ENCODE results near the gene LNP1.
"Not testable (repeated sequence)": the region's sequence is repeated elsewhere in the genome, so short reads cannot be mapped to it uniquely, and the experiment has no call there.

Gene LNP1

GRCh38 chr3:100440895-100441294 is 39.6 kb downstream of the LNP1 start:
- TF ChIP-seq GABPA (IDR thresholded peaks at IDR 0.05; ENCODE audit: low read depth) (no peak), SPI1 (IDR thresholded peaks at IDR 0.05; ENCODE audit: borderline replicate concordance, low read depth) (no peak), POLR2AphosphoS5 (IDR thresholded peaks at IDR 0.05; ENCODE audit: low read depth) (no peak)
- TF ChIP-seq, protein P1, sequence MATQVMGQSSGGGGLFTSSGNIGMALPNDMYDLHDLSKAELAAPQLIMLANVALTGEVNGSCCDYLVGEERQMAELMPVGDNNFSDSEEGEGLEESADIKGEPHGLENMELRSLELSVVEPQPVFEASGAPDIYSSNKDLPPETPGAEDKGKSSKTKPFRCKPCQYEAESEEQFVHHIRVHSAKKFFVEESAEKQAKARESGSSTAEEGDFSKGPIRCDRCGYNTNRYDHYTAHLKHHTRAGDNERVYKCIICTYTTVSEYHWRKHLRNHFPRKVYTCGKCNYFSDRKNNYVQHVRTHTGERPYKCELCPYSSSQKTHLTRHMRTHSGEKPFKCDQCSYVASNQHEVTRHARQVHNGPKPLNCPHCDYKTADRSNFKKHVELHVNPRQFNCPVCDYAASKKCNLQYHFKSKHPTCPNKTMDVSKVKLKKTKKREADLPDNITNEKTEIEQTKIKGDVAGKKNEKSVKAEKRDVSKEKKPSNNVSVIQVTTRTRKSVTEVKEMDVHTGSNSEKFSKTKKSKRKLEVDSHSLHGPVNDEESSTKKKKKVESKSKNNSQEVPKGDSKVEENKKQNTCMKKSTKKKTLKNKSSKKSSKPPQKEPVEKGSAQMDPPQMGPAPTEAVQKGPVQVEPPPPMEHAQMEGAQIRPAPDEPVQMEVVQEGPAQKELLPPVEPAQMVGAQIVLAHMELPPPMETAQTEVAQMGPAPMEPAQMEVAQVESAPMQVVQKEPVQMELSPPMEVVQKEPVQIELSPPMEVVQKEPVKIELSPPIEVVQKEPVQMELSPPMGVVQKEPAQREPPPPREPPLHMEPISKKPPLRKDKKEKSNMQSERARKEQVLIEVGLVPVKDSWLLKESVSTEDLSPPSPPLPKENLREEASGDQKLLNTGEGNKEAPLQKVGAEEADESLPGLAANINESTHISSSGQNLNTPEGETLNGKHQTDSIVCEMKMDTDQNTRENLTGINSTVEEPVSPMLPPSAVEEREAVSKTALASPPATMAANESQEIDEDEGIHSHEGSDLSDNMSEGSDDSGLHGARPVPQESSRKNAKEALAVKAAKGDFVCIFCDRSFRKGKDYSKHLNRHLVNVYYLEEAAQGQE (IDR thresholded peaks at IDR 0.05; ENCODE audit: insufficient replicate concordance, low read depth): no peak
- TF ChIP-seq, protein P2, sequence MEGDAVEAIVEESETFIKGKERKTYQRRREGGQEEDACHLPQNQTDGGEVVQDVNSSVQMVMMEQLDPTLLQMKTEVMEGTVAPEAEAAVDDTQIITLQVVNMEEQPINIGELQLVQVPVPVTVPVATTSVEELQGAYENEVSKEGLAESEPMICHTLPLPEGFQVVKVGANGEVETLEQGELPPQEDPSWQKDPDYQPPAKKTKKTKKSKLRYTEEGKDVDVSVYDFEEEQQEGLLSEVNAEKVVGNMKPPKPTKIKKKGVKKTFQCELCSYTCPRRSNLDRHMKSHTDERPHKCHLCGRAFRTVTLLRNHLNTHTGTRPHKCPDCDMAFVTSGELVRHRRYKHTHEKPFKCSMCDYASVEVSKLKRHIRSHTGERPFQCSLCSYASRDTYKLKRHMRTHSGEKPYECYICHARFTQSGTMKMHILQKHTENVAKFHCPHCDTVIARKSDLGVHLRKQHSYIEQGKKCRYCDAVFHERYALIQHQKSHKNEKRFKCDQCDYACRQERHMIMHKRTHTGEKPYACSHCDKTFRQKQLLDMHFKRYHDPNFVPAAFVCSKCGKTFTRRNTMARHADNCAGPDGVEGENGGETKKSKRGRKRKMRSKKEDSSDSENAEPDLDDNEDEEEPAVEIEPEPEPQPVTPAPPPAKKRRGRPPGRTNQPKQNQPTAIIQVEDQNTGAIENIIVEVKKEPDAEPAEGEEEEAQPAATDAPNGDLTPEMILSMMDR (IDR thresholded peaks at IDR 0.05; ENCODE audit: insufficient read depth, low read length): no peak
- no peaks in the 10 kb centered on the region for H3K27me3 ChIP-seq (ENCODE audit: insufficient read depth, poor library complexity, severe bottlenecking)
- no peak overlapping the region for H3K27ac ChIP-seq (replicated peaks)
- no peak overlapping the region for H3K4me3 ChIP-seq (replicated peaks; ENCODE audit: insufficient read depth, low read length)
- no peak for DNase-seq (ENCODE audit: low read depth in 1 of 2, low spot score in 1 of 2)

DNA sequence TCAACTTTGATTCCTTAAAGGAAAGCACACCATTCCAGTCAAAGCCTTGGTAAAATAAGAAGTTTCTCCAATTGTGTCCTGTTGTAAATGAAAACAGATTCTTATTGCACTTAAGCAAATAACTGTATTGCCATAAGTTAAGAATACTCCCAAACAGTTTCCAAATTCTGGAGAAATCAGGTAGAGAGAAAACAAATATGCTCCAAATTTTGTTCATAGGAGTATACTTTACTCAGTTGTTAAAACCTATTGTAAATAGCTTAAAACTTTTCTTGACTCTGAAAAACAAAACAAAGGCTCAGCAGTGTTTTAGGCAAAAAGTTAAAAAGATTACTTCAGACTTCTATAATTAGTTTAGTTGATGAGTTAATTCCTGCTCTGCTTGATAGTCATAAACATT is 42.4 kb downstream of the LNP1 start:
- DNase-seq (ENCODE audit: low read depth in 1 of 2, low spot score in 1 of 2): no peak
- Histone ChIP-seq H3K4me3 (replicated peaks; ENCODE audit: insufficient read depth, low read length) (no peak overlapping the region), H3K27me3 (ENCODE audit: insufficient read depth, poor library complexity, severe bottlenecking) (no peaks in the 10 kb centered on the region), H3K27ac (replicated peaks) (no peak overlapping the region)
- TF ChIP-seq SPI1 (IDR thresholded peaks at IDR 0.05; ENCODE audit: borderline replicate concordance, low read depth) (no peak), POLR2AphosphoS5 (IDR thresholded peaks at IDR 0.05; ENCODE audit: low read depth) (no peak), GABPA (IDR thresholded peaks at IDR 0.05; ENCODE audit: low read depth) (no peak)
- TF ChIP-seq, protein P1 (IDR thresholded peaks at IDR 0.05; ENCODE audit: insufficient replicate concordance, low read depth): no peak
- TF ChIP-seq, protein P2 (IDR thresholded peaks at IDR 0.05; ENCODE audit: insufficient read depth, low read length): no peak

DNA sequence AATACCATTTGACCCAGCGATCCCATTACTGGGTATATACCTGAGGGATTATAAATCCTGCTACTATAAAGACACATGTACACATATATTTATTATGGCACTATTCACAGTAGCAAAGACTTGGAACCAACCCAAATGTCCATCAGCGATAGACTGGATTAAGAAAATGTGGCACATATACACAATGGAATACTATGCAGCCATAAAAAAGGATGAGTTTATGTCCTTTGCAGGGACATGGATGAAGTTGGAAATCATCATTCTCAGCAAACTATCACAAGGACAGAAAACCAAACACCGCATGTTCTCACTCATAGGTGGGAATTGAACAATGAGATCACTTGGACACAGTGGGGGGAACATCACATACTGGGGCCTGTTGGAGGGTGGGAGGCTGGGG is 45.7 kb downstream of the LNP1 start:
- H3K27ac ChIP-seq (replicated peaks); DNase-seq (ENCODE audit: low read depth in 1 of 2, low spot score in 1 of 2); H3K27me3 ChIP-seq (ENCODE audit: insufficient read depth, poor library complexity, severe bottlenecking); H3K4me3 ChIP-seq (replicated peaks; ENCODE audit: insufficient read depth, low read length): not testable (repeated sequence)

GRCh38 chr3:100448079-100448478 is 46.7 kb downstream of the LNP1 start:
- TF ChIP-seq POLR2AphosphoS5 (IDR thresholded peaks at IDR 0.05; ENCODE audit: low read depth): no peak
- TF ChIP-seq SPI1 (IDR thresholded peaks at IDR 0.05; ENCODE audit: borderline replicate concordance, low read depth): no peak
- TF ChIP-seq, protein P1 (IDR thresholded peaks at IDR 0.05; ENCODE audit: insufficient replicate concordance, low read depth): no peak
- TF ChIP-seq, protein P2 (IDR thresholded peaks at IDR 0.05; ENCODE audit: insufficient read depth, low read length): no peak
- no peak for TF ChIP-seq GABPA (IDR thresholded peaks at IDR 0.05; ENCODE audit: low read depth)
- Histone ChIP-seq H3K27me3 (ENCODE audit: insufficient read depth, poor library complexity, severe bottlenecking) (no peaks in the 10 kb centered on the region), H3K27ac (replicated peaks) (no peak overlapping the region), H3K4me3 (replicated peaks; ENCODE audit: insufficient read depth, low read length) (no peak overlapping the region)
- DNase-seq (ENCODE audit: low read depth in 1 of 2, low spot score in 1 of 2): no peak

Measured in HL-60 (cell line).